IMR-90 (cell line): ENCODE measurements around the gene TMEM245. TPM values are rescaled to one million over a fixed set of nuclear protein-coding genes. Genes with fewer than 3 reads are reported as not detected.

Experiments used
- ATAC-seq: fragments of 200-7000 bp; cut with Tn5 transposase; 2 replicates; pipeline ENCODE4 v1.9.1; 2020; ENCODE audit warnings: low read depth, mild to moderate bottlenecking, moderate library complexity
- BruUV-seq: library from RNA; stranded (reverse); fragments of 400-500 nt; replicated peaks from 2 replicates; lab custom pipeline; 2021; lab: Mats Ljungman, UMichigan
- CTCF ChIA-PET: fragments of 300-600 bp; formaldehyde crosslinking; extraction: SDS; loops from one replicate; lab custom pipeline; 2021; ENCODE audit warnings: antibody characterized with exemption; lab: Yijun Ruan, JAX
- POLR2A ChIA-PET: fragments of 300-600 bp; sonication (Branson Sonifier 250); formaldehyde crosslinking; loops from one replicate; lab custom pipeline; 2022; ENCODE audit warnings: antibody characterized with exemption; ENCODE audit not compliant: unreplicated experiment; lab: Charles Lee
- DNase-seq: peaks from one replicate; pipeline ENCODE4 v3.0.0; 2013
- H2AFZ ChIP-seq: replicated peaks from 2 replicates; pipeline ENCODE3; 2013; ENCODE audit warnings: low read length, mild to moderate bottlenecking; ENCODE audit not compliant: poor library complexity
- H2AK5ac ChIP-seq: 2 replicates; pipeline ENCODE4 v1.6.1; 2013; ENCODE audit warnings: low read depth, low read length, inconsistent platforms
- H2AK9ac ChIP-seq: replicated peaks from 2 replicates; pipeline ENCODE3; 2013; ENCODE audit warnings: mild to moderate bottlenecking, low read depth, low read length, moderate library complexity; ENCODE audit not compliant: poor library complexity
- H2BK120ac ChIP-seq: 2 replicates; pipeline ENCODE4 v1.6.1; 2013; ENCODE audit warnings: low read depth, low read length, inconsistent platforms
- H2BK15ac ChIP-seq: 3 replicates; pipeline ENCODE4 v1.6.1; 2013; ENCODE audit warnings: low read depth, low read length, inconsistent platforms
- H2BK20ac ChIP-seq: 2 replicates; pipeline ENCODE4 v1.6.1; 2013; ENCODE audit warnings: low read depth, mild to moderate bottlenecking, inconsistent platforms, low read length, moderate library complexity
- H2BK5ac ChIP-seq: 2 replicates; pipeline ENCODE4 v1.6.1; 2013; ENCODE audit warnings: mild to moderate bottlenecking, low read depth, low read length, inconsistent platforms; ENCODE audit not compliant: poor library complexity, severe bottlenecking
- H3K14ac ChIP-seq: replicated peaks from 2 replicates; pipeline ENCODE4 v1.6.1; 2013; ENCODE audit warnings: low read depth, low read length, inconsistent platforms
- H3K18ac ChIP-seq: 2 replicates; pipeline ENCODE4 v1.6.1; 2013; ENCODE audit warnings: low read depth, low read length, control low read depth
- H3K23ac ChIP-seq: 2 replicates; pipeline ENCODE4 v1.6.1; 2013; ENCODE audit warnings: low read depth, low read length, inconsistent platforms
- H3K27ac ChIP-seq: 2 replicates; pipeline ENCODE4 v1.5.1; 2013; ENCODE audit warnings: mild to moderate bottlenecking, control low read depth, low read length; ENCODE audit not compliant: insufficient read depth
- H3K27me3 ChIP-seq: 2 replicates; pipeline ENCODE4 v1.6.1; 2013; ENCODE audit warnings: low read length; ENCODE audit not compliant: control insufficient read depth, insufficient read depth
- H3K36me3 ChIP-seq: 2 replicates; pipeline ENCODE4 v1.6.1; 2013; ENCODE audit warnings: low read length, mixed read lengths; ENCODE audit not compliant: control insufficient read depth, insufficient read depth
- H3K4ac ChIP-seq: 2 replicates; pipeline ENCODE4 v1.6.1; 2013; ENCODE audit warnings: low read depth, low read length, inconsistent platforms
- H3K4me1 ChIP-seq: 2 replicates; pipeline ENCODE4 v1.6.1; 2013; ENCODE audit warnings: low read length, mixed read lengths; ENCODE audit not compliant: control insufficient read depth, insufficient read depth
- H3K4me2 ChIP-seq: 2 replicates; pipeline ENCODE4 v1.6.1; 2013; ENCODE audit warnings: low read depth, mild to moderate bottlenecking, control low read depth, low read length, moderate library complexity
- H3K4me3 ChIP-seq: 2 replicates; pipeline ENCODE4 v1.5.1; 2013; ENCODE audit warnings: low read depth, mild to moderate bottlenecking, control low read depth, low read length, moderate library complexity; ENCODE audit not compliant: insufficient read depth
- H3K56ac ChIP-seq: 2 replicates; pipeline ENCODE4 v1.6.1; 2013; ENCODE audit warnings: low read length, inconsistent platforms; ENCODE audit not compliant: insufficient read depth; ENCODE audit errors: extremely low read depth
- H3K79me1 ChIP-seq, 2 experiments: 2 replicates each; pipeline ENCODE4 v1.6.1; 2013; ENCODE audit warnings: low read length in 2 of 2, inconsistent platforms in 1 of 2, low read depth in 1 of 2
- H3K9ac ChIP-seq: 2 replicates; pipeline ENCODE4 v1.6.1; 2013; ENCODE audit warnings: low read depth, low read length, control low read depth
- H3K9me1 ChIP-seq: 2 replicates; pipeline ENCODE4 v1.6.1; 2013; ENCODE audit warnings: low read length, inconsistent platforms; ENCODE audit not compliant: insufficient read depth
- H3K9me3 ChIP-seq: 2 replicates; pipeline ENCODE4 v1.6.1; 2013; ENCODE audit warnings: low read length; ENCODE audit not compliant: control insufficient read depth, insufficient read depth
- H4K20me1 ChIP-seq: 2 replicates; pipeline ENCODE4 v1.6.1; 2013; ENCODE audit warnings: low read length, inconsistent platforms; ENCODE audit not compliant: insufficient read depth
- H4K5ac ChIP-seq: 2 replicates; pipeline ENCODE4 v1.6.1; 2013; ENCODE audit warnings: mild to moderate bottlenecking, low read depth, low read length, control low read depth
- H4K8ac ChIP-seq, 2 experiments: 2 replicates each; pipeline ENCODE4 v1.6.1; 2013; ENCODE audit warnings: low read depth in 2 of 2, low read length in 2 of 2, control low read depth in 1 of 2, inconsistent platforms in 1 of 2
- H4K91ac ChIP-seq: 2 replicates; pipeline ENCODE4 v1.6.1; 2013; ENCODE audit warnings: low read depth, low read length, inconsistent platforms; ENCODE audit not compliant: insufficient read depth
- CEBPB ChIP-seq: IDR thresholded peaks from 2 replicates; pipeline ENCODE4 v1.6.1; 2012; ENCODE audit warnings: low read depth, low read length, improper control_type of control experiment
- CHD1 ChIP-seq: IDR thresholded peaks from 2 replicates; pipeline ENCODE4 v1.6.1; 2012; ENCODE audit warnings: low read depth, low read length, improper control_type of control experiment
- FOS ChIP-seq: fragments of 150-350 bp; IDR thresholded peaks from 2 replicates; pipeline ENCODE4 v1.6.1; 2016; ENCODE audit warnings: low read depth, low read length
- MAFK ChIP-seq: IDR thresholded peaks from 2 replicates; pipeline ENCODE4 v1.6.1; 2012; ENCODE audit warnings: low read depth, low read length, improper control_type of control experiment
- MAZ ChIP-seq: IDR thresholded peaks from 2 replicates; pipeline ENCODE4 v1.6.1; 2012; ENCODE audit warnings: low read depth, mild to moderate bottlenecking, low read length, improper control_type of control experiment, moderate library complexity, borderline replicate concordance
- NFE2L2 ChIP-seq: fragments of 150-350 bp; IDR thresholded peaks from 2 replicates; pipeline ENCODE4 v1.6.1; 2016; ENCODE audit warnings: low read depth, mild to moderate bottlenecking, low read length
- POLR2A ChIP-seq: IDR thresholded peaks from 2 replicates; pipeline ENCODE4 v1.6.1; 2012; ENCODE audit warnings: mild to moderate bottlenecking, low read depth, low read length
- RAD21 ChIP-seq: IDR thresholded peaks from 2 replicates; pipeline ENCODE4 v1.6.1; 2012; ENCODE audit warnings: low read length, improper control_type of control experiment
- RCOR1 ChIP-seq: IDR thresholded peaks from 2 replicates; pipeline ENCODE4 v1.6.1; 2012; ENCODE audit warnings: mild to moderate bottlenecking, low read length, improper control_type of control experiment; ENCODE audit not compliant: insufficient replicate concordance
- RFX5 ChIP-seq: IDR thresholded peaks from 2 replicates; pipeline ENCODE4 v1.8.0; 2012; ENCODE audit warnings: low read depth, mild to moderate bottlenecking, low read length, moderate library complexity
- SMC3 ChIP-seq: fragments of 150-350 bp; IDR thresholded peaks from 2 replicates; pipeline ENCODE4 v1.6.1; 2016; ENCODE audit warnings: low read depth, mild to moderate bottlenecking, antibody characterized with exemption, low read length, moderate library complexity
- WGBS, 2 experiments: methylation state at CpG; one replicate each; pipeline versions ENCODE4 v1.1.5 to v1.1.7; 2013; ENCODE audit warnings: missing lambda C conversion rate in 2 of 2; ENCODE audit not compliant: insufficient read length in 1 of 2; ENCODE audit errors: extremely low coverage in 2 of 2; 5-methylcytosine and 5-hydroxymethylcytosine counted together
- dilution Hi-C: fragments of 300-500 bp; cut with HindIII; formaldehyde crosslinking; loops from one replicate; pipeline ENCODE4 v1.14.3; 2018; ENCODE audit warnings: low sequenced_read_pairs; ENCODE audit not compliant: unreplicated experiment
- in situ Hi-C: fragments of 300-500 bp; cut with MboI; formaldehyde crosslinking; loops from 3 replicates; pipeline ENCODE4 v1.14.3; 2019; ENCODE audit warnings: low sequenced_read_pairs, inconsistent platforms, mixed read lengths
- intact Hi-C: fragments of 100-400 bp; cut with micrococcal nuclease; formaldehyde crosslinking; loops from 2 replicates; pipeline ENCODE4 v1.10.0; 2022
- polyA plus RNA-seq, 3 experiments: library from polyadenylated mRNA; depleted of rRNA; stranded (reverse); fragments of >200 nt; gene quantifications; 2 replicates each; pipeline ENCODE4 v1.2.3, GENCODE V29; 2012; ENCODE audit warnings: low replicate concordance in 1 of 3
- total RNA-seq: library from RNA; depleted of rRNA; stranded (reverse); fragments of >200 nt; gene quantifications from 2 replicates; pipeline ENCODE4 v1.2.3, GENCODE V29; 2012
- TF ChIP-seq, protein P1 (sequence below): conservative IDR thresholded peaks from 2 replicates; pipeline ENCODE4 v1.5.1; 2012; ENCODE audit warnings: mild to moderate bottlenecking, low read depth, low read length, improper control_type of control experiment
- TF ChIP-seq, protein P2 (sequence below): fragments of 150-350 bp; IDR thresholded peaks from 2 replicates; pipeline ENCODE4 v1.6.1; 2016; ENCODE audit warnings: low read depth, mild to moderate bottlenecking, low read length, moderate library complexity, borderline replicate concordance

The TMEM245 gene
- total and polyA plus RNA-seq, 2 of the 4 experiments (the other 2 are of a cell fraction) = 24.8 to 57.9 TPM

DNA sequence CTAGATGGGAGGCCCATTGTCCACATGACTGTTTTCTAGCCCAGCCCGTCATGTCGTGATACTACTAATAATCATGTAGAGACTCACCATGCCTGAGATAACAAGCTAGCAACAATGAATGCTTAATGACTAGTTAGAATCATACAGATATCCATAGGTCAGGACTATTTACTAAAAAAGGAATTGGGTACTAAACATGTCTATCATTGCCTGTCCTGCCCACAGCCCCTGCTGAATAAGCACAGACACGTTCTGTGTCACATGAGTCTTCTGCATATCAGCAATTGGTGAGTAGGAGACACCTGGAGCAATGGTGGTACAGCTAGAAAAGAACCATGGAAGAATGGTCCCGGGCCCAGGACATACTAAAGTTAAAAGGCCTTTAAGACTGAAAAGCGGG lies 29.3 kb upstream of the TMEM245 start:
- Histone ChIP-seq H3K14ac (no peak overlapping the region), H2AK9ac (no peak overlapping the region), H4K20me1 (no peaks in the 10 kb centered on the region), H3K79me1 (no peaks in the 10 kb centered on the region), H3K56ac (no peak overlapping the region), H2BK20ac (no peak overlapping the region), H3K9ac (no peak overlapping the region), H3K9me3 (peaks cover 7% of the 10 kb centered on the region), H3K4me1 (no peaks in the 10 kb centered on the region), H3K4me2 (no peak overlapping the region), H4K8ac (no peak overlapping the region), H2AK5ac (no peak overlapping the region), H2BK15ac (no peak overlapping the region), H4K5ac (no peak overlapping the region), H3K18ac (no peak overlapping the region), H3K23ac (no peak overlapping the region), H3K4me3 (no peak overlapping the region), H3K4ac (no peak overlapping the region), H3K27me3 (peaks cover 16% of the 10 kb centered on the region), H4K91ac (no peak overlapping the region), H3K9me1 (no peaks in the 10 kb centered on the region), H2BK5ac (no peak overlapping the region), H2AFZ (no peak overlapping the region), H3K36me3 (no peaks in the 10 kb centered on the region), H2BK120ac (no peak overlapping the region), H3K27ac (no peak overlapping the region)
- dilution Hi-C loops (no loop called here), intact Hi-C loops (no loop called here), in situ Hi-C loops (no loop called here)
- no TSS peak for BruUV-seq
- DNase-seq (no peak), ATAC-seq (no peak)
- ChIA-PET POLR2A (no interaction called here), CTCF (no interaction called here)
- 60% methylated on average over 1 of the region's 5 CpGs; no CpG with 5 or more reads in 1 of the 2 experiments for WGBS, 2 experiments
- TF ChIP-seq, protein P1, sequence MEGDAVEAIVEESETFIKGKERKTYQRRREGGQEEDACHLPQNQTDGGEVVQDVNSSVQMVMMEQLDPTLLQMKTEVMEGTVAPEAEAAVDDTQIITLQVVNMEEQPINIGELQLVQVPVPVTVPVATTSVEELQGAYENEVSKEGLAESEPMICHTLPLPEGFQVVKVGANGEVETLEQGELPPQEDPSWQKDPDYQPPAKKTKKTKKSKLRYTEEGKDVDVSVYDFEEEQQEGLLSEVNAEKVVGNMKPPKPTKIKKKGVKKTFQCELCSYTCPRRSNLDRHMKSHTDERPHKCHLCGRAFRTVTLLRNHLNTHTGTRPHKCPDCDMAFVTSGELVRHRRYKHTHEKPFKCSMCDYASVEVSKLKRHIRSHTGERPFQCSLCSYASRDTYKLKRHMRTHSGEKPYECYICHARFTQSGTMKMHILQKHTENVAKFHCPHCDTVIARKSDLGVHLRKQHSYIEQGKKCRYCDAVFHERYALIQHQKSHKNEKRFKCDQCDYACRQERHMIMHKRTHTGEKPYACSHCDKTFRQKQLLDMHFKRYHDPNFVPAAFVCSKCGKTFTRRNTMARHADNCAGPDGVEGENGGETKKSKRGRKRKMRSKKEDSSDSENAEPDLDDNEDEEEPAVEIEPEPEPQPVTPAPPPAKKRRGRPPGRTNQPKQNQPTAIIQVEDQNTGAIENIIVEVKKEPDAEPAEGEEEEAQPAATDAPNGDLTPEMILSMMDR = no peak
- TF ChIP-seq NFE2L2 = no peak
- no peak for TF ChIP-seq FOS
- no peak for TF ChIP-seq RAD21
- TF ChIP-seq MAZ = no peak
- no peak for TF ChIP-seq RFX5
- no peak for TF ChIP-seq CEBPB
- TF ChIP-seq, protein P2, sequence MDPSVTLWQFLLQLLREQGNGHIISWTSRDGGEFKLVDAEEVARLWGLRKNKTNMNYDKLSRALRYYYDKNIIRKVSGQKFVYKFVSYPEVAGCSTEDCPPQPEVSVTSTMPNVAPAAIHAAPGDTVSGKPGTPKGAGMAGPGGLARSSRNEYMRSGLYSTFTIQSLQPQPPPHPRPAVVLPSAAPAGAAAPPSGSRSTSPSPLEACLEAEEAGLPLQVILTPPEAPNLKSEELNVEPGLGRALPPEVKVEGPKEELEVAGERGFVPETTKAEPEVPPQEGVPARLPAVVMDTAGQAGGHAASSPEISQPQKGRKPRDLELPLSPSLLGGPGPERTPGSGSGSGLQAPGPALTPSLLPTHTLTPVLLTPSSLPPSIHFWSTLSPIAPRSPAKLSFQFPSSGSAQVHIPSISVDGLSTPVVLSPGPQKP = no peak
- no peak for TF ChIP-seq RCOR1
- TF ChIP-seq CHD1 = no peak
- TF ChIP-seq MAFK = no peak
- no peak for TF ChIP-seq POLR2A
- no peak for TF ChIP-seq SMC3
